Fibroblast of skin of left quadriceps (primary cell): ENCODE measurements around the gene GOLGB1.
"Not testable (repeated sequence)": the region's sequence is repeated elsewhere in the genome, so short reads cannot be mapped to it uniquely, and the experiment has no call there.

Experiments
- DNase-seq, 2 experiments: peaks; one replicate each; pipeline ENCODE4 v3.0.0-alpha.2; 2013; ENCODE audit warnings: low read depth in 2 of 2

GOLGB1 gene

GRCh38 chr3:121749276-121750086, at the start of gene GOLGB1:
Gene GOLGB1 (minus strand): TSS chr3:121749741. CDS start chr3:121730971, 18,770 bp downstream.
- DNase-seq, result peak; percentile 98 to 99

- DNase-seq, result no peak
Observed at GRCh38 chr3:121796970-121797369, 47.4 kb upstream of the GOLGB1 start.

- DNase-seq, result no peak
Observed at GRCh38 chr3:121794264-121794983, 44.9 kb upstream of the GOLGB1 start.

GRCh38 chr3:121793078-121793477, 43.5 kb upstream of the GOLGB1 start:
- no peak for DNase-seq

- no peak for DNase-seq
Observed at GRCh38 chr3:121786485-121786884, 36.9 kb upstream of the GOLGB1 start.

GRCh38 chr3:121782784-121783183, 33.2 kb upstream of the GOLGB1 start:
- DNase-seq, result not testable (repeated sequence)

GRCh38 chr3:121781611-121782010, 32.1 kb upstream of the GOLGB1 start:
- DNase-seq, result no peak

GRCh38 chr3:121775095-121775494, 25.6 kb upstream of the GOLGB1 start:
- DNase-seq, result not testable (repeated sequence)

- no peak for DNase-seq
Observed at GRCh38 chr3:121769246-121769645, 19.7 kb upstream of the GOLGB1 start.

GRCh38 chr3:121768452-121768851, 18.9 kb upstream of the GOLGB1 start:
- DNase-seq, result no peak

GRCh38 chr3:121759541-121760202, 10.1 kb upstream of the GOLGB1 start:
- DNase-seq, result no peak

GRCh38 chr3:121758727-121759450, 9.3 kb upstream of the GOLGB1 start:
- DNase-seq, result no peak

- DNase-seq, result no peak
Observed at GRCh38 chr3:121757812-121758545, 8.4 kb upstream of the GOLGB1 start.

GRCh38 chr3:121757087-121757811, 7.7 kb upstream of the GOLGB1 start:
- no peak for DNase-seq

GRCh38 chr3:121752772-121753171, 3.2 kb upstream of the GOLGB1 start:
- DNase-seq, result no peak

GRCh38 chr3:121752261-121752660, 2.7 kb upstream of the GOLGB1 start:
- DNase-seq, result no peak

GRCh38 chr3:121750087-121750415, 510 bp upstream of the GOLGB1 start:
- DNase-seq, result no peak

GRCh38 chr3:121748680-121749275, 763 bp downstream of the GOLGB1 start:
- no peak for DNase-seq

- no peak for DNase-seq
Observed at GRCh38 chr3:121747976-121748375, 1.6 kb downstream of the GOLGB1 start.

- not testable (repeated sequence) for DNase-seq
Observed at GRCh38 chr3:121743106-121743505, 6.4 kb downstream of the GOLGB1 start.
